Measurements from ENCODE around the gene ZBED4.
"Not testable (repeated sequence)": the region's sequence is repeated elsewhere in the genome, so short reads cannot be mapped to it uniquely, and the experiment has no call there.

Gene ZBED4

GRCh38 chr22:49852898-49853894 is at the start of gene ZBED4:
Gene ZBED4, plus strand, starts transcription at chr22:49853844. Its CDS starts 29,819 bp downstream, at chr22:49883663.
- in situ Hi-C loops (cut with HindIII; ENCODE audit: low sequenced_read_pairs) = no loop called here

- in situ Hi-C loops (cut with HindIII; ENCODE audit: low sequenced_read_pairs) = no loop called here
These were observed 46.5 kb upstream of the ZBED4 start for GRCh38 chr22:49807129-49807528.

- in situ Hi-C loops (cut with HindIII; ENCODE audit: low sequenced_read_pairs) = no loop called here
These were observed 45.6 kb upstream of the ZBED4 start for GRCh38 chr22:49807780-49808708.

GRCh38 chr22:49810363-49811019 is 43.2 kb upstream of the ZBED4 start:
- in situ Hi-C loops (cut with HindIII; ENCODE audit: low sequenced_read_pairs) = no loop called here

- in situ Hi-C loops (cut with HindIII; ENCODE audit: low sequenced_read_pairs) = no loop called here
These were observed 42.4 kb upstream of the ZBED4 start for GRCh38 chr22:49811020-49811791.

- in situ Hi-C loops (cut with HindIII; ENCODE audit: low sequenced_read_pairs) = no loop called here
These were observed 40.8 kb upstream of the ZBED4 start for GRCh38 chr22:49812838-49813237.

- in situ Hi-C loops (cut with HindIII; ENCODE audit: low sequenced_read_pairs) = no loop called here
These were observed 39.4 kb upstream of the ZBED4 start for GRCh38 chr22:49814164-49814686.

- in situ Hi-C loops (cut with HindIII; ENCODE audit: low sequenced_read_pairs) = no loop called here
These were observed 38.8 kb upstream of the ZBED4 start for GRCh38 chr22:49814856-49815255.

- in situ Hi-C loops (cut with HindIII; ENCODE audit: low sequenced_read_pairs) = no loop called here
These were observed 38.0 kb upstream of the ZBED4 start for GRCh38 chr22:49815641-49816091.

- in situ Hi-C loops (cut with HindIII; ENCODE audit: low sequenced_read_pairs) = no loop called here
These were observed 36.3 kb upstream of the ZBED4 start for GRCh38 chr22:49817359-49817758.

- in situ Hi-C loops (cut with HindIII; ENCODE audit: low sequenced_read_pairs) = no loop called here
These were observed 32.7 kb upstream of the ZBED4 start for GRCh38 chr22:49820984-49821383.

GRCh38 chr22:49821741-49822140 is 31.9 kb upstream of the ZBED4 start:
- in situ Hi-C loops (cut with HindIII; ENCODE audit: low sequenced_read_pairs) = not testable (repeated sequence)

- in situ Hi-C loops (cut with HindIII; ENCODE audit: low sequenced_read_pairs) = no loop called here
These were observed 30.2 kb upstream of the ZBED4 start for GRCh38 chr22:49823289-49824045.

- in situ Hi-C loops (cut with HindIII; ENCODE audit: low sequenced_read_pairs) = no loop called here
These were observed 29.3 kb upstream of the ZBED4 start for GRCh38 chr22:49824185-49824925.

GRCh38 chr22:49824936-49825335 is 28.7 kb upstream of the ZBED4 start:
- in situ Hi-C loops (cut with HindIII; ENCODE audit: low sequenced_read_pairs) = no loop called here

- in situ Hi-C loops (cut with HindIII; ENCODE audit: low sequenced_read_pairs) = no loop called here
These were observed 28.2 kb upstream of the ZBED4 start for GRCh38 chr22:49825436-49825835.

GRCh38 chr22:49825944-49826602 is 27.6 kb upstream of the ZBED4 start:
- in situ Hi-C loops (cut with HindIII; ENCODE audit: low sequenced_read_pairs) = no loop called here
